GM12892 (cell line): ENCODE results near the gene TLE3.

Source experiments
- POLR2A ChIP-seq: IDR thresholded peaks from 2 replicates; pipeline ENCODE4 v1.6.1; 2011; ENCODE audit warnings: low read depth, low read length, control low read depth
- POLR2AphosphoS5 ChIP-seq: IDR thresholded peaks from 2 replicates; pipeline ENCODE4 v1.6.1; 2011; ENCODE audit warnings: low read depth, low read length, control low read depth

GRCh38 chr15:70032509-70032908, 65.2 kb downstream of the TLE3 start:
- TF ChIP-seq POLR2A = no peak
- no peak for TF ChIP-seq POLR2AphosphoS5
